GM19035 (cell line): Measurements from ENCODE around the gene AATK.

Experiments used
- ATAC-seq: cut with Tn5 transposase; IDR thresholded peaks from one replicate; pipeline ENCODE4 v1.9.1; 2021; ENCODE audit not compliant: unreplicated experiment

AATK gene

DNA sequence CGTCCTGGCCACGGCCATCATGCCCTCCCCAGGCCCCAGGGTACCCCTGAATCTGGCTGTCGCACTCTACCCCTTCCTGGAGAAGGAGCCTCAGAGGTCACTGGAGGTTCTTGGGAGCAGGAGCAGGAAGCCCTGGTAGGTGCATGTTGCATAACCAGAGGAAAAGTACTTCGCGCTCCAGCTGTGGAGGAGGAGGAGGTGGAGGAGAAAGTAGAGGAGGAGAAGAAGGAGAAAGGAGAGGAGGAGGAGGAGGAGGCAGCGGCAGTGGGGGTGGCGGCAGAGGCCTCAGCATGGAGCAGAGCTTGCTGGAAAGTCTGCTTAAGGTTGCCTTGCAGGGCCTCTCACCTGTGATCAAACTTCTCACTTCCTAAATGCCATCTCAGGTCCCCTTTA is 69.3 kb downstream of the AATK start:
- ATAC-seq: no peak

DNA sequence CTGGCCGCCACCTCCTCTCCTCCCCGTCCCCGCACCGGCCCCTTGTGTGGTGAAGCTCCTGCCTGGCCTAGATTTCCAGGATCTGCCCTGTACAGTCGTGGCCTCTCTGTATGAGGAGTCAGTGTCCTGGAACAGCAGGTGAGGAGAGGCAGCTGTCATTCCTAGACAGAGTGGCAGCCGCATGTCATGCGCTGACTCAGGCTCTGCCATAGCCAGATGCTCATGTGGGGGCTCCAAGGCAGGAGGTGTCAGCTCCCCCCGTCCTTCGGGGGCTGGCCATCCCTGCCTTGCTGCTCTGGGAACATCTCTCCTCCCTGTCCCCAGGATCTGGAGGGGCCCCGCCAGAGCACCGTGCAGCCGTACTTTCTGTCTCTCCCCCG is 70.6 kb downstream of the AATK start:
- no peak for ATAC-seq

DNA sequence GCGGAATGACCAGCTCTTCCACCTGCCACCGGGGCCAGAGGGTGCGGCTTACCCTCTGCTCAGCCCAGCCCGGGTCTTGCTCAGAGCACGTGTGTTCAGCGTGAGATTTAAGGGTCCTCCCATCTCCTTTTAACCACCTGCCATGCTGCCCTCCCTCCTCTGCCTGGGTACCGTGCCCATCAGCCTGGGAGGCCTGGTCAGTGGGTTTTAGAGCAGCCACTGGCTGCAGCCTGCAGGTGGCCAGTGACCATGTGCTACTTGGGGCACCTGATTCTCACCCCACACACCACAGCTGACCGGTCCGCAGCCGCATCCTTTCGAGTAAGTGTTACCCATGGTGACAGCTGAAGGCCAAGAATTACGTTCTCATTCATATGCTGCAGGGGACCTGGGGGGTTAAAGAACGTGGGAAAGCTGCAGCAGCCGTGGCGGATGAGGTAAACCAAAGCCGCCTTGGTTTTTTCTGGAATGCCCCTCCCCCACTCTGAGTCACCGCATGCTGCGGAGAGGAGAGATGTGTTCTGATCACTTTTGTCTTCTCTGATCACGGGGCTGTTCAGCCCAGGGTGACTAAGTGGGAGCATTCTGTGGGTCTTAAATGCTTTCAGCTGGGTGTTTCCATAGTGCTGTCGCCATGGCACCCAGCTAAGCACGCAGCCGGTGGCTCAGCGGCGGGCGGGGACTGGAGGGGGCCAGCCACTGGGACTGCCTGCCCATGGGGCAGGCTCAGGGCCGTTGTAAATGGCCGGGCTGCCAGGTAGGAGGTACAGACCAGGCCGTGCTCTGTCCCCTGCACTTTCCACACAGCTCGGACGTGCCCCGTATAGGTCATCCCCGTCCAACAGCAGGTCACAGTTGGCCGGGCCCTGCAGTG is 71.3 kb downstream of the AATK start:
- no peak for ATAC-seq

DNA sequence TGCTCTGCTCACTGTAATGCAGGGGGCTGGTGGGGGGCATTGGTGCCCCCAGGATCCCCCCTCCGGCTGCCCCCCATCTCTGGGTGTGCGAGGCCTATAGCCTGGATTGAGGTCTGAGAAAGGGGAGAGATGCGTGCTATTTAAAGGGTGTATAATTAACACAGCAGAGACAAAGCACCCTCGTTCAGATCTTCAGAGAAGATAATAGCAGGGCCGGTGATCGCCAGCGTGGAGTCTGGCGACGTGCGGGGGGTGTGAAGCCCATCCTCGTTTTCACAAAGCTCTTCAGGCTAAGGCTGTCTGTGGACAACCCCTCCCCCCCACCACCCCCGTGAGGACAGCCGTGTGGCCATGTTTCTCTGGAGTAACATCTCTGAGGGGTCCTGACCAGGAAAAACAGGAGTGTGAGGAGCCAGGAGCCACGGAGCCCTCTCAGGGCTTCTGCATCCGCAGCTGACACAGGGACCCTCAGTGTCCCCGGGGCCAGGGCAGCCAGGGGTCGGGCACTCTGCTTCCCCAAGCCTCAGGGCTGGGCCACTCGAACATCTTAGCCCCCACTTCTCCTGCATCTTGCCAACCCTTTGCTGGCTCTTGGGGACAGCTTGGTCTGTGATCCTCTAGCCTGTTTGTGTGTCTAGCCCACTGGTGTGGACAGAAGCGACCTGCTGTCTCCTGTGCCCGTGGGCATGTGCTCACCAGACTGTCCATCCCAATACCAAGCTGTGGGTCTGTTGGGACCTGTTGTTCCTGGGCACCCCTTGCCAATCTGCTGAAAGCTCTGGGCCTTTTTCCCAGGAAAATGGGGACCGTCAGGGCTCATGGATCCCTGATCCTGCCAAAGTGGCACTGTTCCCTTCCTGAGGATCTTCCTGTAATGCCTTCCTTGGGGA is 72.2 kb downstream of the AATK start:
- ATAC-seq: no peak

DNA sequence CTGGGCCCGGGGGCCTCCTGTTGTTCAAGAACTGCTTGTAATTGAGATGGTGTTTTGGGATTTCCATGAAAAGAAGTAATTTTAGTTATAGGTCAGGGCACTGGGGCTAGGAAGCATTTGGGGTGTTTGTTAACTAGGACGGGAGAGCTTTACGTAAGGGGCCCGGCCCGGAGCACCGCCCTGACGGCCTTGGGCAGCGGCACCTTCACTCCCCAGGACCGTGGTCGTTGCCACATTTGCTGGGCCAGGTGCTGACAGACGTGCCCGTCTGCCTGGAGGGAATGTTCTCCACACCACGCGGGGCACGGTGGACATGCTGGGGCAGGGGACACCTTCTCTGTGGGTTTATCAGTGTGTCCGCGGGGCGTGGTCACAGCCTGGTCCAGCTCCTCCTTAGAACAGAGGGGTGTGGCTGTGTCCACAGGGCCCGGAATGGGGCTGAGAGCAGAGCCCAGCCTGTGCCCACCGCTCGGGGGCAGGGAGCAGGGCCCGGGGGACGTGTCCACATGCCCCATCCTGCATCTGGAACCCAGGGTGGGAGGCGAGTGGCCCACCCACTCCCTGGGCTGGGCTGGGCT is 73.4 kb downstream of the AATK start:
- ATAC-seq: no peak

DNA sequence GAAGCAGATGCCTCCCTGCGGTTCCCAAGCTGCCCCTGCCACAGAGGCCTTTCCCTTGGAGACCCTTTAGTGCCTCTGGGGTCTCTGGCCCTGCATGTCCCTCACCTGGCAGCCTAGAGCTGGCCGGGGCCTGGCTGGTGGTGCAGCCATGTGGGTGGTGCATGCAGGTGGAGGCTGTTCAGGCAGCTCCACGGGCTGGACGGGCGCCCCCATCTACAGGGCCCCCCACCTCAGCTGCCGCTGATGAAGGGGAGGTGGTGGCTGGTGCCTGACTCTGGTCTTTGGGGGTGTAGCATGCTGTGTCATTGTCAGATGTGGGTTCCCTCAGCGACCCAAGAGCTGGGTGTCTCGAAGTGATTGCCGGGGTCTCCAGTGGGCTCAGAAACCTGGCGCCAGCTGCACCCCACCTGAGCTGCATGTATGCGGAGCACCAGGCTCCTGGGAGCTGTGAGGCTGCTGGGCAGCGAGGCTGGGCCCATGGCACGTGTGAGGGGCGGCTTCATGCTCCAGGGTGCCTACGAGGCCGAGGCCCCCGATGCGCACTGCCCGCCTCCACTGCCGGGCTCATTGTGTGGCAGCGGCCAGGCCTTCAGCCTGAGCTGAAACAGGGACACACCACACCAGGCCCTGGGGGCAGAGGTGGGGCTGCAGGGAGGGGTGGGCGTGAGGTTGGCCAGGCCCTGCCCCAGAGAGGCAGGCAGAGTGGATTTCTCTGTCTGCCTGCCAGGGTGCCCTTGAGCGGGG is 74.1 kb downstream of the AATK start:
- ATAC-seq: no peak

DNA sequence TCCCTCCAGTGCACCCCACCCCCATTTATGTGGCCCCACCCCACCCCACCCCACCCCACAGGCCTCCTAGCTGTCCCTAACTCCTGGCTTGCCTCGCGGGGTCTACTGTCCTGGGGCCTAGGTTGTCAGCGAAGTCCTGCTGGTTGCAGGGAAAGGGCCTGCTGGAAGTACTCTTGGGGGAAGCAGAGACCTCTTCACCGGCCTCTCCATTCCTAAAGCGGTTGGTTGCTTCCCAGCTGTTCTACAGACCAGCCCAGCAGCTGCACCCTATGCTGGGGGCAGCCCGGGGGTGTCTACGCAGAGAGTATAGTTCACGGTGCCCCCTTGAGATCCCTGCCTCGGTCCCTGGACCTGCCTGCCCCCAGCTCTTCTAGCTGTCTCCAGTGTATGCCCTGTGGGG is 74.9 kb downstream of the AATK start:
- ATAC-seq: no peak

DNA sequence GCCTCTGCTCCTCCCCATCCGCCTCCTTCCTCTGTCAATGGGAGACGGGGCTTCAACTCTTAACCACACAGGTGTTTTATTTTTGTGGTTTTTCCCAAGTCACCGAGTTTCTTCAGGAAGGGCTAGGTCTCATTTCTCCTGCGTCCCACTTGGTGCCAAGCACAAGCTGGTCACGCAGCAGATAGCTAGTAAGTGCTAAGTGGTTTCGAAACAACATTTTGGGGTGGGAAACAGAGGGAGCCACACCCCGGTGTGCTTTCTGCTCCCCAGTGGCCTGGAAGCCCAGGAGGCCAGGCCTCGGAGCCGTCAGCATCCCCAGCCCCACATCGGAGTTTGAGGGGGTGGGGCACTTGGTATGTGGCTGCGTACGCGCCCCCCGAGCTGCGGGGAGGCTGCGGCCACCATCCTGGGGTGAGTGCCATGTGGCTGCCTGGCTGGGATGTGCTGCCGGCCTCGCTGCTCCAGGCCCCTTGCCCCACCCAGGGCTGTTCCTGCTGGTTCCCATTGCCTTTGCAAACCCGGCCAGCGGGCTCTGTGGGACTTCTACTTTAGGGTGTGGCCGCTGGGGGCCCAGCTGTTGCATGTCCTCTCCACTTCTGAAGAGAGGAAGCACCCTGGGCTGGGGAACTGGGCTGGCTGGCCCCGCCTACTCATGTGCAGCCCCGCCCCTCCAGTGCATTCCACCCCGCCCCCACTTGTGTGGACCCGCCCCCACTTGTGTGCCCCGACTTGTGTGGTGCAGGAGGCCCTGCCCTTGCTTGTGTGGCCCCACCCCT is 75.5 kb downstream of the AATK start:
- no peak for ATAC-seq

DNA sequence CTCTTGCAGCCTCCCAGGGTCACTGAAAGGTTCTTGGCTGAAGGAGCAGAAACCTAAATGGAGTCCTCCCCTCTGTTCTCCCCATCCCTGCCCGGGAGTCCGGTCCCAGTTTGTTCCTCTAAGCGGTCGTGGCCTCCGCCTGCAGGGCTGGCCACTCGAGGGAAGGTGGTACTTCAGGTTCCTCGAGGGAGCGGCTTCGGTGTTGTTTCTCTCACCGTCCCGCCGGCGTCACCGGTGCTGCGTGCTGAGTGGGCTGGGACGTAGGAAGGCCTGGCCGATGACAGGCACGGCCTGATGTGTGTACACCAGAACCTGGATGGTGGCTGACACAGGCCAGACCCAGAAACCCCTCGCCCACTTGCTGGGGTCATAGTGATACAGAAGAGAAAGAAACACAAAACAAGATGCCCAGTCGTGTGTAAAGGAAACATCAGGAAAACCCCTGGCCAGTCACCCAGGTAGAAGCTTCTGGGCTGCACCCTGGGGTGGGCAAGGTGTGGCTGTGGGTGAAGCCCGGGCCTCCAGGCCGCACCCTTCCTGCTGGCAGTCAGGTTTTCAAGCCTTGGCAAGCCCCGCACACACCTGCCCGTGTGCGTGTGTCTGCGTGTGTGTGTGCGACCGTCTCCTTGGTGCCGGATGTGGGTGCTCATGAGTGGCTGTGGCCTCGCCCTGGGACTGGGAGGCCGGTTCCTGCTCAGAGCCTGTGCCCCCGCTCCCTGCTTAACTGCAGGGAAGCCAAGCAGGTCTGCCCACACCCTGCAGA is 79.1 kb downstream of the AATK start:
- ATAC-seq: no peak

DNA sequence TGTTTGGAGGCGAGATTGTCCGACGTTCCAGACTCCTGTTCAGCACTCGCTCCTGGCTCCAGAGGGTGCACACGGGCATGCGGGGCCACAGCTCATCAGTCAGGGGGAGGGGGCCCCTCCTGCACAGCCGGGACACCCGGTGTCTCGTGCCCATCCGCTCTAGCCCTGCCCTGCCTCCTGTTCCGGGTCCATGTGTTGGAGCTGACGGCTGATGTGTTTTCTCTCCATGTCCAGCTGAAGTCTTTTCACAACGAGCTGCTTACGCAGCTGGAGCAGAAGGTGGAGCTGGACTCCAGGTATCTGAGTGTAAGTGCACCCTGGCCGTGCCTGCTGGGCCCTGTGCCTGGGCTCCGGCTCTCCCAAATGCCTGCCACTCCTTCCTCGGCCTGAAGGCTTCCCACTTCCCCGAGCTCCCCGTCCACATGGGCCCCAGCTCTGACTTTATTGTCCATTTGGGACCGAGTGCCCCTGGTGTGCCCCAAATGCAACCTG is 80.6 kb downstream of the AATK start:
- ATAC-seq: no peak

DNA sequence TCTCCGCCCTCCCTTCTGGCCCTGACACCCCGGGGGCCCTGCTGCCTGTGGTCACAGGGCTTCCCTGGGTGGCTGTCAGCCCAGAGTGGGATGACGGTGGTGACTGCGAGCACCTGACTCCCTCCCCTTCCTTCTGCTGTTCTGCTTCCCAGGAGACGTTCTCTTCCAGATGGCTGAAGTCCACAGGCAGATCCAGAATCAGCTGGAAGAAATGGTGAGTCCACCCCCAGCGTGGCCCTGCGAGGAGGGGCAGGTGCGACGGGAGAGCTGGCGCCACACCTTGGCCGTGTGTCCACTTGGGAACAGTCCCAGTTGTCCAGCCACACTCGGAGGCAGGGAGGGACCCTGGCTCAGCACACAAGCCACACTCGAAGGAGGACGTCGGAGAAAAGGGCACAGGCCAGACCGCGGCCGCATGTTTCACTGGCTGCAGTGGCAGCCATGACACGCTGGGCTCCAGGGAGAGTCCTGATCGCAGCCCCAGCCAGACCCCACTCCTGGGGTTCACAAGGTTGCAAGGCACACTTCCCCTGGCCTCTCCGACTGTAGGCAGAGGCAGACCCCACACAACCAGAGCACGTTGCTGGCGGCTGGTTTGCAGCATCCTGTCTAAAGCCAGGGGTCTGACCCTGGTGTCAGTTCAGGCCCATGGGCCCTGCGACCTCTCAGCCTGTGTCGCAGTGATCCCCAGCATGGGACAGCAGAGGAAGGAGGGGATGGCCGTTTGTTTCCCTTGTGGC is 81.2 kb downstream of the AATK start:
- no peak for ATAC-seq

DNA sequence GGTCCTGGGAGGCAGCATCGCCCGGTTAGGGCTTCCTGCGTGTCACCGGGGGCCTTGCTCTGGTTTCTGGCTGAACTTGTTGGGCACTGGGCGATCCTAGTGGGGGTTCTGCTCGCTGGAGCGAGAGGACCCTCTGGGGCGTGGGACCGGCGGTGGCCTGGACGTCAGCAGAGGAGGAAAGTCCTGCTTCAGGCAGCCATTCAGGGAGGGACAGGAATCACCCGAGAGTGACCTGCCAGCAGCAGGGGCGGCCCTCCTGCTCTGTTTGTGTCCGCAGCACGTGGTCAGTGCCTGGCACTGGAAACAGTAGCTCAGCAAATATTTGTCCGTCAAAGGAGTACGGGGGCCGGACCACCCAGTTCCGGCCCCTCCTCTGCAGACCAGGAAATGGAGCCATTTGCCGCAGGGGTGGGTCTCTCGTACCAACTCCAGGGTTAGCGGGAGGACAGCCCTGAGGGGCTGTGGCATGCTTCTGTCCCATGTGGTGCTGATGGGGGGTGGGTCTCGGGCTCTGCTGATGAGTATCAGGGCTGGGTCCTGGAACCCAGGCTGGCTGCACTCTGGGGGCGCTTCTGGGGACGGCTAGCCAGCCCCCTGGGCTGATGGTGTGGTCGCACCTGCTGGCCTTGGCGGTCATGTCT is 82.8 kb downstream of the AATK start:
- no peak for ATAC-seq

DNA sequence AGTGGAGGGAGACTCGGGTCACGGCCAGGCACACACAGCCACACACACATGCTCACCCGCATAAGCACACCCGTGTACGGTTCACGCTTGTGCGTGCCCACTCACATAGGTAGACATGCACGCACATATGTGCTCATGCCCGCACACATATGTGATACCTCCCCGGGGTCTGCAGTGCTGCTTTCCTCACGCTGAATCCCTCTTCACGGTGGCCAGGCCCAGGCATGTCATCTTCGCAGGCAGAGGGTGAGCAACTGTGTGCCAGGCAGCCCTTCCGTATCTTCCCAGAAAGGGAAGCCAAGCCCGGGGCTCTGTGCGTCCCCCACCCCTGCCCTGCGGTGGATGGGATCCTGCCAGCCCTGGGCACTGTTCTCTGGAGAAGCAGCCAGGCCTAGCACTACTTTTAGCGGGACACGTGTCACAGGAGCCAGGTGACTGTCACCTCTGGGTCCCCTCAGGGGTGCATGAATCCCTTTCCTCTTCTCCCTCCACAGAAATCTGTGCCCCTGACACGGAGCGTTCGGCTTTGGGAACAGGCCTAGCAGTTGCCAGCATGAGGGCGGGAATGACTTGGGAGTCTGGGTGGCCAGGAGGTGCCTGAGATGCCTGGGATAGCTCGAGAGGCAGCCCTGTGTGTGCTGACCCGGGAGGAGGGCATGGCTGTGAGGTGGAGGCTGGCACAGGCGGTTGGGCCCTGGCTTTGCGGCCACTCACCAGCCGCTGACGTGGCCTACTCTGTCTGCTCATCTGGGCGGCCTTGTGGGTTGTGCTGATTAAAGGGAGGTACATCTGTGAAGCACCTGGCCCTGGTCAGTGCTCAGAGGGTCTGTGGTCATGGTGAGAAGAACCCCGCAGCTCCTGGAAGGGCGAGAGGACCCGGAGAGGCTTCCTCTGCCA is 83.6 kb downstream of the AATK start:
- no peak for ATAC-seq

DNA sequence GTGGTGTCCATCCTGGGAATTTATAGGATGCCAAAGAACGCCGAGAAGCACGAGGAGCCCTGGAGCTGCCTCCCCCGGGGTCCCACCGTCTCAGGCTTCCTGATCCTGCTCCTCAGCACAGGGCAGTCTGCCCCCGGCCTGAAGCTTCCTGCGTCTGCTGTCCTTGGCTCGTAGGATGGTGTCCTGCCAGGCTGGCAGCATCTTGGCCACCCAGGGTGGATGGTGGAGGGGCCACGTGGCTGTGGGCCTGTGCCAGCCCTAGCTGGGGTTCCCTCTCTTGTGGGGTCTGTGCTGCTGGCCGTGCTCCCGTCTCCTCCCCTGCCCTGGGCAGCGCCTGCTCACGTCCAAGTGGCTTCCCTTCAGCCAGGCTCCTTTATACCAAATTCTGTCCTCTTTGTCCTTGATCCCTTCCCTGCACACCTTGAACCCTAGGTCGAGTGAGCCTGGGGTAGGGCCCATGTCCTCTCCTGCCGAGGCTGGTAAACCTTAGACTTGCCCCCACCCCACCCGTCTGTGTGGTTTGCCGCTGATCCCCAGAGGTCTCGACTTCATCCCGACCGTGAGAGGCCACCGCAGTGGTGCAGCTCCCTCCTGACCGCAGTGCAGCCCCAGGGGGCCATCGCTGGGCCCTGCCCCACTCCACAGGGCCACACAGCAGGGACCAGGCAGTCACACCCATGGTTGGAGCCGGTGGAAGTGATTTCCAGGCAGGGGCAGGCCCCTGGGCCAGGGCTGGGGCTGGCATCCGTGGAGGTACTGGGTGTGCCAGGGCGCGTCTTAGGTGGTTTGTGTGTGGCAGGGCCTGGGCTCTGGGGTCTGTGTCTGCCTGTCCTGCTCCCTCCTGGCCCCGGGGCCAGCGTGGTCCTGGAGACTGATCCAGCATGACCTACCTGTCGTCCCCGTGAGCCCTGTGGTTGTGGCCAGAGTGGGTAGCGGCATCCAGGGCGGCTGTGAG is 84.5 kb downstream of the AATK start:
- no peak for ATAC-seq

DNA sequence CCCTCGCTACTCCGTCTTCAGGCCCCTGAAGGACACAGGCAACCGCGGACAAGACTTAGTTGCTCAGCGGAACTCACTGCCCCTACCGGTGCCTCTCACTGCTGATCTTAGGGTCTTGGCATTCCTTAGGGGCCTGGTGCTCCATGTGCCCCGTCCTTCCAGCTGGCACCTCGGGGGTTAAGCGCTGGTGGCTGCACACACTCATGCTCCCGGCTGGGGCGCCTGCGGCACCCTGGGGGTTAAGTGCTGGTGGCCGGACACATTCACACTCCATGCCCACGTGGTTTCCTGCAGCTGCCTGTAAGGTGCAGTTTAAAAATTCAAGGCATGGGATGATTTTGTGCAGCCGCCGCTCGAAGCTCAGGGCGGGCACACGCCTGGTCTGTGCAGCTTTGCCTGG is 86.0 kb downstream of the AATK start:
- ATAC-seq: no peak
